SK-N-SH (cell line): Measurements from ENCODE around the gene TIMD4. TPM values are rescaled to one million over a fixed set of nuclear protein-coding genes. Genes with fewer than 3 reads are reported as not detected.

Experiments
- CTCF ChIA-PET: fragments of 300-600, 350-600 bp; formaldehyde crosslinking; extraction: SDS; loops from one replicate; lab custom pipeline; 2021; lab: Yijun Ruan, JAX
- POLR2A ChIA-PET: fragments of 350-600 bp; sonication (Branson Sonifier 250); formaldehyde crosslinking; extraction: SDS; loops from one replicate; lab custom pipeline; 2020; ENCODE audit warnings: antibody characterized with exemption, inconsistent platforms; lab: Yijun Ruan, JAX
- DNase-seq: peaks from one replicate; pipeline ENCODE4 v3.0.0; 2012
- H2AFZ ChIP-seq: fragments of 200-600 bp; sonication (generic); 2 replicates; pipeline ENCODE4 v1.8.1; 2016; ENCODE audit warnings: antibody characterized with exemption, mild to moderate bottlenecking, low read depth
- H3F3A ChIP-seq: fragments of 200-600 bp; sonication (generic); replicated peaks from 2 replicates; pipeline ENCODE3; 2016; ENCODE audit warnings: antibody characterized with exemption, mild to moderate bottlenecking; ENCODE audit not compliant: insufficient read depth
- H3K27ac ChIP-seq, 2 experiments: fragments of 200-500 bp in 1 of 2; fragments of 200-600 bp in 1 of 2; sonication (Bioruptor generic) in 1 of 2; sonication (generic), shearing (Covaris generic) in 1 of 2; 2 replicates each; pipeline versions ENCODE4 v1.5.1 to v1.6.1; 2014 to 2016; ENCODE audit warnings: low read depth in 2 of 2, inconsistent platforms in 1 of 2, low read length in 1 of 2, mild to moderate bottlenecking in 1 of 2, mixed read lengths in 1 of 2
- H3K27me3 ChIP-seq: fragments of 200-600 bp; sonication (generic), shearing (Covaris generic); 2 replicates; pipeline ENCODE4 v1.6.1; 2016; ENCODE audit warnings: mixed run types; ENCODE audit not compliant: insufficient read depth
- H3K36me3 ChIP-seq, 2 experiments: fragments of 200-500 bp in 1 of 2; fragments of 200-600 bp in 1 of 2; sonication (Bioruptor generic) in 1 of 2; sonication (generic) in 1 of 2; replicated peaks in 1 of 2; 2 replicates each; pipeline versions ENCODE3 to v1.5.1; 2014 to 2016; ENCODE audit warnings: low read length in 1 of 2, mild to moderate bottlenecking in 1 of 2; ENCODE audit not compliant: insufficient read depth in 2 of 2, control insufficient read depth in 1 of 2
- H3K4me1 ChIP-seq, 2 experiments: fragments of 200-500 bp in 1 of 2; fragments of 200-600 bp in 1 of 2; sonication (Bioruptor generic) in 1 of 2; sonication (generic), shearing (Covaris generic) in 1 of 2; 2 replicates each; pipeline versions ENCODE4 v1.5.1 to v1.6.1; 2014 to 2016; ENCODE audit warnings: low read depth in 1 of 2, low read length in 1 of 2, mixed run types in 1 of 2; ENCODE audit not compliant: insufficient read depth in 2 of 2, control insufficient read depth in 1 of 2
- H3K4me2 ChIP-seq: fragments of 200-600 bp; sonication (generic), shearing (Covaris generic); 2 replicates; pipeline ENCODE4 v1.6.1; 2017; ENCODE audit warnings: mixed run types
- H3K4me3 ChIP-seq, 2 experiments: fragments of 200-500 bp in 1 of 2; fragments of 200-600 bp in 1 of 2; sonication (Bioruptor generic) in 1 of 2; sonication (generic), shearing (Covaris generic) in 1 of 2; 2 replicates each; pipeline versions ENCODE4 v1.5.1 to v1.8.1; 2014 to 2016; ENCODE audit warnings: low read depth in 2 of 2, inconsistent platforms in 1 of 2, low read length in 1 of 2, mild to moderate bottlenecking in 1 of 2, mixed read lengths in 1 of 2, moderate library complexity in 1 of 2
- H3K79me2 ChIP-seq: fragments of 200-600 bp; sonication (generic); 2 replicates; pipeline ENCODE4 v1.8.1; 2017; ENCODE audit warnings: mild to moderate bottlenecking; ENCODE audit not compliant: insufficient read depth
- H3K9ac ChIP-seq: fragments of 200-600 bp; sonication (generic); 2 replicates; pipeline ENCODE4 v1.6.1; 2017; ENCODE audit warnings: mixed run types
- H3K9me2 ChIP-seq: fragments of 200-600 bp; sonication (generic); 2 replicates; pipeline ENCODE4 v1.6.1; 2017; ENCODE audit warnings: mixed run types
- H3K9me3 ChIP-seq: fragments of 200-600 bp; sonication (generic); 2 replicates; pipeline ENCODE4 v1.6.1; 2017; ENCODE audit warnings: mixed run types, mild to moderate bottlenecking, moderate library complexity
- H4K20me1 ChIP-seq: fragments of 200-600 bp; sonication (generic); 2 replicates; pipeline ENCODE4 v1.6.1; 2017; ENCODE audit warnings: mild to moderate bottlenecking, mixed run types; ENCODE audit not compliant: insufficient read depth
- CHD2 ChIP-seq: fragments of 150-350 bp; IDR thresholded peaks from 2 replicates; pipeline ENCODE4 v1.6.1; 2018; ENCODE audit warnings: low read length; ENCODE audit not compliant: partially characterized antibody
- ELF1 ChIP-seq: IDR thresholded peaks from 2 replicates; pipeline ENCODE4 v1.4.0; 2012
- EP300 ChIP-seq, 2 experiments: IDR thresholded peaks; 2 replicates each; pipeline versions ENCODE4 v1.4.0 to v1.6.1; 2012; ENCODE audit warnings: borderline replicate concordance in 1 of 2, low read depth in 1 of 2, low read length in 1 of 2
- EZH2phosphoT487 ChIP-seq: fragments of 200-600 bp; sonication (generic); IDR thresholded peaks from 2 replicates; pipeline ENCODE4 v1.6.1; 2017; ENCODE audit warnings: low read depth, mixed run types, mild to moderate bottlenecking, antibody characterized with exemption, moderate library complexity, borderline replicate concordance
- GATA2 ChIP-seq: sonication (generic); formaldehyde crosslinking; IDR thresholded peaks from 2 replicates; pipeline ENCODE4 v1.5.0; 2020; ENCODE audit warnings: mild to moderate bottlenecking, missing genetic modification reagents
- IRF3 ChIP-seq: fragments of 150-350 bp; IDR thresholded peaks from 2 replicates; pipeline ENCODE4 v1.6.1; 2016; ENCODE audit warnings: mild to moderate bottlenecking, low read depth, low read length
- JUND ChIP-seq: IDR thresholded peaks from 2 replicates; pipeline ENCODE4 v1.4.0; 2012
- MXI1 ChIP-seq: IDR thresholded peaks from 2 replicates; pipeline ENCODE4 v1.6.1; 2012; ENCODE audit warnings: mild to moderate bottlenecking, low read depth, low read length, improper control_type of control experiment
- PBX3 ChIP-seq: IDR thresholded peaks from 2 replicates; pipeline ENCODE4; 2012
- POLR2AphosphoS5 ChIP-seq: IDR thresholded peaks from 2 replicates; pipeline ENCODE4 v1.6.1; 2012; ENCODE audit warnings: low read depth, low read length
- RAD21 ChIP-seq: IDR thresholded peaks from 2 replicates; pipeline ENCODE4 v1.6.1; 2012; ENCODE audit warnings: mild to moderate bottlenecking, low read length
- REST ChIP-seq: IDR thresholded peaks from 2 replicates; pipeline ENCODE4 v1.6.1; 2012; ENCODE audit warnings: mild to moderate bottlenecking, low read depth, low read length, moderate library complexity
- USF2 ChIP-seq: fragments of 150-350 bp; IDR thresholded peaks from 2 replicates; pipeline ENCODE4 v1.6.1; 2017; ENCODE audit warnings: antibody characterized with exemption, low read length, low read depth, borderline replicate concordance
- WGBS: methylation state at CpG from one replicate; pipeline ENCODE4 v1.1.6; 2017; ENCODE audit warnings: low lambda C conversion rate; 5-methylcytosine and 5-hydroxymethylcytosine counted together
- polyA plus RNA-seq, 3 experiments: library from polyadenylated mRNA; depleted of rRNA; stranded (reverse); fragments of >200 nt; gene quantifications; 2 replicates each; pipeline ENCODE4 v1.2.3, GENCODE V29; 2012

TIMD4 gene
- polyA plus RNA-seq, 1 of the 3 experiments (the other 2 are of a cell fraction): not detected

- no peaks in the 10 kb centered on the region for H3K79me2 ChIP-seq
- H3K27ac ChIP-seq: no peak overlapping the region
- H3K4me1 ChIP-seq: no peaks in the 10 kb centered on the region
- no peaks in the 10 kb centered on the region for H3K27me3 ChIP-seq
- H3K4me3 ChIP-seq: no peak overlapping the region
- POLR2A ChIA-PET: no interaction called here
- 20% methylated on average over 1 of the region's 1 CpG for WGBS
- no peaks in the 10 kb centered on the region for H3K9me3 ChIP-seq
- CTCF ChIA-PET: no interaction called here
- H4K20me1 ChIP-seq: no peaks in the 10 kb centered on the region
- H3K36me3 ChIP-seq: no peaks in the 10 kb centered on the region
- no peak overlapping the region for H3K9ac ChIP-seq
- TF ChIP-seq POLR2AphosphoS5: no peak
- no peak for TF ChIP-seq EP300 (IDR thresholded peaks at IDR 0.05; ENCODE audit: borderline replicate concordance in 1 of 2, low read depth in 1 of 2, low read length in 1 of 2)
- TF ChIP-seq JUND: no peak
- TF ChIP-seq MXI1: no peak
- no peaks in the 10 kb centered on the region for H3K9me2 ChIP-seq
- no peak for DNase-seq
- H3F3A ChIP-seq: no peaks in the 10 kb centered on the region
- H3K4me2 ChIP-seq: no peak overlapping the region
- no peak overlapping the region for H2AFZ ChIP-seq
Measured at GRCh38 chr5:156871212-156871611, 91.8 kb downstream of the TIMD4 start.

GRCh38 chr5:156870498-156870839, 92.6 kb downstream of the TIMD4 start:
- no peaks in the 10 kb centered on the region for H3F3A ChIP-seq
- 11% methylated on average over 1 of the region's 1 CpG for WGBS
- no peak overlapping the region for H3K4me3 ChIP-seq
- H3K27me3 ChIP-seq: no peaks in the 10 kb centered on the region
- no peak overlapping the region for H3K9ac ChIP-seq
- no peaks in the 10 kb centered on the region for H4K20me1 ChIP-seq
- H3K4me2 ChIP-seq: no peak overlapping the region
- H2AFZ ChIP-seq: no peak overlapping the region
- H3K4me1 ChIP-seq: no peaks in the 10 kb centered on the region
- ChIA-PET POLR2A (no interaction called here), CTCF (interaction anchor here (1.1 kb wide), 1 partner anchor 19 kb away, joined by 3 read pairs; no protein-coding TSS in a partner anchor)
- no peaks in the 10 kb centered on the region for H3K79me2 ChIP-seq
- DNase-seq: no peak
- no peak overlapping the region for H3K27ac ChIP-seq
- H3K36me3 ChIP-seq: no peaks in the 10 kb centered on the region
- no peaks in the 10 kb centered on the region for H3K9me3 ChIP-seq
- TF ChIP-seq USF2 (no peak), ELF1 (no peak), EZH2phosphoT487 (no peak), REST (no peak), IRF3 (no peak), RAD21 (no peak), JUND (no peak), GATA2 (CRISPR knock-in tag) (no peak), CHD2 (no peak), PBX3 (no peak)
- no peaks in the 10 kb centered on the region for H3K9me2 ChIP-seq
